Erythroblast (primary cell): ENCODE results near the gene FAM217A.
"Not testable (repeated sequence)": the region's sequence is repeated elsewhere in the genome, so short reads cannot be mapped to it uniquely, and the experiment has no call there.

Experiments used
- GATA1 ChIP-seq: IDR thresholded peaks from 2 replicates; pipeline ENCODE4 v1.6.1; 2011; ENCODE audit warnings: low read depth, mild to moderate bottlenecking, control low read depth, low read length, moderate library complexity
- POLR2A ChIP-seq: IDR thresholded peaks from 2 replicates; pipeline ENCODE4 v1.6.1; 2011; ENCODE audit warnings: mild to moderate bottlenecking, low read length

- not testable (repeated sequence) for TF ChIP-seq POLR2A, GATA1
Observed at GRCh38 chr6:4090043-4090442, 11.1 kb upstream of the FAM217A start.
